ENCODE measurements around the gene SLC1A3.
A peak's percentile ranks its signal among the peaks of the same experiment; 100 is the strongest.
"Not testable (repeated sequence)": the region's sequence is repeated elsewhere in the genome, so short reads cannot be mapped to it uniquely, and the experiment has no call there.

The SLC1A3 gene

GRCh38 chr5:36606428-36607113 is at the start of gene SLC1A3:
SLC1A3 (plus strand) TSS chr5:36606606; CDS start chr5:36608424, 1,818 bp downstream.
- DNase-seq: peak; percentile 81

- DNase-seq: no peak
Observed at GRCh38 chr5:36558641-36559040, 47.8 kb upstream of the SLC1A3 start.

- DNase-seq: no peak
Observed at GRCh38 chr5:36561601-36562000, 44.8 kb upstream of the SLC1A3 start.

GRCh38 chr5:36569491-36569890 is 36.9 kb upstream of the SLC1A3 start:
- no peak for DNase-seq

GRCh38 chr5:36570301-36571095 is 35.9 kb upstream of the SLC1A3 start:
- DNase-seq: no peak

- no peak for DNase-seq
Observed at GRCh38 chr5:36571401-36572042, 34.9 kb upstream of the SLC1A3 start.

GRCh38 chr5:36573438-36573837 is 33.0 kb upstream of the SLC1A3 start:
- no peak for DNase-seq

GRCh38 chr5:36575361-36575781 is 31.0 kb upstream of the SLC1A3 start:
- no peak for DNase-seq

GRCh38 chr5:36576721-36577120 is 29.7 kb upstream of the SLC1A3 start:
- DNase-seq: no peak

- not testable (repeated sequence) for DNase-seq
Observed at GRCh38 chr5:36579858-36580257, 26.5 kb upstream of the SLC1A3 start.

GRCh38 chr5:36581070-36581469 is 25.3 kb upstream of the SLC1A3 start:
- DNase-seq: no peak

GRCh38 chr5:36584009-36584875 is 22.2 kb upstream of the SLC1A3 start:
- DNase-seq: no peak

- DNase-seq: no peak
Observed at GRCh38 chr5:36585701-36586100, 20.7 kb upstream of the SLC1A3 start.

GRCh38 chr5:36587354-36587753 is 19.1 kb upstream of the SLC1A3 start:
- no peak for DNase-seq

- not testable (repeated sequence) for DNase-seq
Observed at GRCh38 chr5:36589735-36590134, 16.7 kb upstream of the SLC1A3 start.

GRCh38 chr5:36590513-36591286 is 15.7 kb upstream of the SLC1A3 start:
- no peak for DNase-seq

GRCh38 chr5:36593867-36594266 is 12.5 kb upstream of the SLC1A3 start:
- DNase-seq: no peak

GRCh38 chr5:36596247-36596646 is 10.2 kb upstream of the SLC1A3 start:
- DNase-seq: no peak

GRCh38 chr5:36596756-36597155 is 9.7 kb upstream of the SLC1A3 start:
- no peak for DNase-seq

- no peak for DNase-seq
Observed at GRCh38 chr5:36598045-36598444, 8.4 kb upstream of the SLC1A3 start.

- no peak for DNase-seq
Observed at GRCh38 chr5:36599986-36600779, 6.2 kb upstream of the SLC1A3 start.

Data from activated CD4-positive, alpha-beta T cell treated with anti-CD3 and anti-CD28 coated beads, Interleukin-10, Interleukin-2, amounts not matched to agents 100 ng/mL and 50 ng/mL, durations not matched to agents 16 hours and 8 hours (primary cell).